ENCODE results near the gene PARP2.

Gene PARP2

GRCh38 chr14:20365928-20366327 lies 22.5 kb downstream of the PARP2 start:
- no peak for TF ChIP-seq EZH2 (IDR thresholded peaks at IDR 0.05; ENCODE audit: borderline replicate concordance, low read depth, low read length, severe bottlenecking)
- TF ChIP-seq CTCF (IDR thresholded peaks at IDR 0.05; ENCODE audit: borderline replicate concordance, extremely low read depth, low read length, poor library complexity, severe bottlenecking): no peak
- H3K9me3 ChIP-seq (ENCODE audit: insufficient read depth, low read length, severe bottlenecking): no peaks in the 10 kb centered on the region
- no peaks in the 10 kb centered on the region for H3K79me2 ChIP-seq (ENCODE audit: insufficient read depth, low read length)
- H3K4me2 ChIP-seq (ENCODE audit: insufficient read depth, low read length): no peak overlapping the region
- H4K20me1 ChIP-seq (ENCODE audit: insufficient read depth, low read length): no peaks in the 10 kb centered on the region
- H3K36me3 ChIP-seq (ENCODE audit: insufficient read depth, low read length): peaks cover 39% of the 10 kb centered on the region
- no peaks in the 10 kb centered on the region for H3K4me1 ChIP-seq (ENCODE audit: insufficient read depth, low read length)
- H2AFZ ChIP-seq (ENCODE audit: low read depth, low read length): no peak overlapping the region
- H3K9ac ChIP-seq (ENCODE audit: low read depth, low read length): no peak overlapping the region
- H3K4me3 ChIP-seq (ENCODE audit: low read depth in 1 of 2, low read length in 2 of 2): no peak overlapping the region
- no peak for ATAC-seq (ENCODE audit: insufficient read depth, low read depth)
- H3K27ac ChIP-seq (ENCODE audit: low read length): no peak overlapping the region
- no peaks in the 10 kb centered on the region for H3K27me3 ChIP-seq (ENCODE audit: insufficient read depth, low read length, poor library complexity)
- no peak for DNase-seq

- Histone ChIP-seq H3K27me3 (ENCODE audit: insufficient read depth, low read length, poor library complexity) (no peaks in the 10 kb centered on the region), H3K4me2 (ENCODE audit: insufficient read depth, low read length) (no peak overlapping the region), H3K79me2 (ENCODE audit: insufficient read depth, low read length) (no peaks in the 10 kb centered on the region), H3K36me3 (ENCODE audit: insufficient read depth, low read length) (peaks cover 86% of the 10 kb centered on the region), H2AFZ (ENCODE audit: low read depth, low read length) (no peak overlapping the region), H4K20me1 (ENCODE audit: insufficient read depth, low read length) (no peaks in the 10 kb centered on the region), H3K4me1 (ENCODE audit: insufficient read depth, low read length) (no peaks in the 10 kb centered on the region), H3K27ac (ENCODE audit: low read length) (no peak overlapping the region), H3K4me3 (ENCODE audit: low read depth in 1 of 2, low read length in 2 of 2) (no peak overlapping the region), H3K9ac (ENCODE audit: low read depth, low read length) (no peak overlapping the region), H3K9me3 (ENCODE audit: insufficient read depth, low read length, severe bottlenecking) (no peaks in the 10 kb centered on the region)
- ATAC-seq (ENCODE audit: insufficient read depth, low read depth) (no peak), DNase-seq (no peak)
- TF ChIP-seq EZH2 (IDR thresholded peaks at IDR 0.05; ENCODE audit: borderline replicate concordance, low read depth, low read length, severe bottlenecking): no peak
- TF ChIP-seq CTCF (IDR thresholded peaks at IDR 0.05; ENCODE audit: borderline replicate concordance, extremely low read depth, low read length, poor library complexity, severe bottlenecking): no peak
Measured at GRCh38 chr14:20372796-20373195, 29.4 kb downstream of the PARP2 start.

- TF ChIP-seq EZH2 (IDR thresholded peaks at IDR 0.05; ENCODE audit: borderline replicate concordance, low read depth, low read length, severe bottlenecking) (no peak), CTCF (IDR thresholded peaks at IDR 0.05; ENCODE audit: borderline replicate concordance, extremely low read depth, low read length, poor library complexity, severe bottlenecking) (no peak)
- Histone ChIP-seq H3K27me3 (ENCODE audit: insufficient read depth, low read length, poor library complexity) (no peaks in the 10 kb centered on the region), H4K20me1 (ENCODE audit: insufficient read depth, low read length) (no peaks in the 10 kb centered on the region), H3K4me1 (ENCODE audit: insufficient read depth, low read length) (no peaks in the 10 kb centered on the region), H3K4me2 (ENCODE audit: insufficient read depth, low read length) (no peak overlapping the region), H3K4me3 (ENCODE audit: low read depth in 1 of 2, low read length in 2 of 2) (no peak overlapping the region), H3K79me2 (ENCODE audit: insufficient read depth, low read length) (no peaks in the 10 kb centered on the region), H3K36me3 (ENCODE audit: insufficient read depth, low read length) (peaks cover 92% of the 10 kb centered on the region), H3K27ac (ENCODE audit: low read length) (no peak overlapping the region), H3K9ac (ENCODE audit: low read depth, low read length) (no peak overlapping the region), H3K9me3 (ENCODE audit: insufficient read depth, low read length, severe bottlenecking) (no peaks in the 10 kb centered on the region), H2AFZ (ENCODE audit: low read depth, low read length) (no peak overlapping the region)
- no peak for DNase-seq
- ATAC-seq (ENCODE audit: insufficient read depth, low read depth): no peak
Measured at GRCh38 chr14:20375471-20375870, 32.0 kb downstream of the PARP2 start.

GRCh38 chr14:20376071-20376588 lies 32.7 kb downstream of the PARP2 start:
- Histone ChIP-seq H3K27ac (ENCODE audit: low read length) (no peak overlapping the region), H3K4me1 (ENCODE audit: insufficient read depth, low read length) (no peaks in the 10 kb centered on the region), H3K9ac (ENCODE audit: low read depth, low read length) (no peak overlapping the region), H3K36me3 (ENCODE audit: insufficient read depth, low read length) (peaks cover 91% of the 10 kb centered on the region), H3K4me2 (ENCODE audit: insufficient read depth, low read length) (no peak overlapping the region), H2AFZ (ENCODE audit: low read depth, low read length) (no peak overlapping the region), H3K9me3 (ENCODE audit: insufficient read depth, low read length, severe bottlenecking) (no peaks in the 10 kb centered on the region), H3K4me3 (ENCODE audit: low read depth in 1 of 2, low read length in 2 of 2) (no peak overlapping the region), H3K27me3 (ENCODE audit: insufficient read depth, low read length, poor library complexity) (no peaks in the 10 kb centered on the region), H4K20me1 (ENCODE audit: insufficient read depth, low read length) (no peaks in the 10 kb centered on the region), H3K79me2 (ENCODE audit: insufficient read depth, low read length) (no peaks in the 10 kb centered on the region)
- DNase-seq (no peak), ATAC-seq (ENCODE audit: insufficient read depth, low read depth) (no peak)
- TF ChIP-seq CTCF (IDR thresholded peaks at IDR 0.05; ENCODE audit: borderline replicate concordance, extremely low read depth, low read length, poor library complexity, severe bottlenecking) (no peak), EZH2 (IDR thresholded peaks at IDR 0.05; ENCODE audit: borderline replicate concordance, low read depth, low read length, severe bottlenecking) (no peak)
